WERI-Rb-1 (cell line): ENCODE measurements around the gene ACBD5.
A peak's percentile ranks its signal among the peaks of the same experiment; 100 is the strongest.
"Not testable (repeated sequence)": the region's sequence is repeated elsewhere in the genome, so short reads cannot be mapped to it uniquely, and the experiment has no call there.

Experiments
- DNase-seq: peaks from one replicate; pipeline ENCODE4 v3.0.0-alpha.2; 2020
- H3K27ac ChIP-seq: fragments of 250-450 bp; sonication (Bioruptor Pico); 2 replicates; pipeline ENCODE4 v1.5.1; 2020; ENCODE audit warnings: mild to moderate bottlenecking, moderate library complexity
- H3K27me3 ChIP-seq: fragments of 250-450 bp; sonication (Bioruptor Pico); 2 replicates; pipeline ENCODE4 v1.5.1; 2021; ENCODE audit warnings: mild to moderate bottlenecking, low read depth, moderate library complexity; ENCODE audit not compliant: insufficient read depth, severe bottlenecking
- H3K36me3 ChIP-seq: fragments of 250-450 bp; sonication (Bioruptor Pico); 2 replicates; pipeline ENCODE4 v1.5.1; 2020; ENCODE audit warnings: mild to moderate bottlenecking, moderate library complexity
- H3K4me3 ChIP-seq: 2 replicates; pipeline ENCODE4 v1.5.1; 2011; ENCODE audit warnings: low read depth, mild to moderate bottlenecking, control low read depth, low read length
- H3K9me3 ChIP-seq: fragments of 250-450 bp; sonication (Bioruptor Pico); 2 replicates; pipeline ENCODE4 v1.5.1; 2021; ENCODE audit warnings: mild to moderate bottlenecking, moderate library complexity; ENCODE audit not compliant: severe bottlenecking
- TF ChIP-seq, protein P1 (sequence below): IDR thresholded peaks from 2 replicates; pipeline ENCODE4 v1.5.1; 2011; ENCODE audit warnings: low read depth, mild to moderate bottlenecking, control low read depth, inconsistent platforms, low read length

The ACBD5 gene

DNA sequence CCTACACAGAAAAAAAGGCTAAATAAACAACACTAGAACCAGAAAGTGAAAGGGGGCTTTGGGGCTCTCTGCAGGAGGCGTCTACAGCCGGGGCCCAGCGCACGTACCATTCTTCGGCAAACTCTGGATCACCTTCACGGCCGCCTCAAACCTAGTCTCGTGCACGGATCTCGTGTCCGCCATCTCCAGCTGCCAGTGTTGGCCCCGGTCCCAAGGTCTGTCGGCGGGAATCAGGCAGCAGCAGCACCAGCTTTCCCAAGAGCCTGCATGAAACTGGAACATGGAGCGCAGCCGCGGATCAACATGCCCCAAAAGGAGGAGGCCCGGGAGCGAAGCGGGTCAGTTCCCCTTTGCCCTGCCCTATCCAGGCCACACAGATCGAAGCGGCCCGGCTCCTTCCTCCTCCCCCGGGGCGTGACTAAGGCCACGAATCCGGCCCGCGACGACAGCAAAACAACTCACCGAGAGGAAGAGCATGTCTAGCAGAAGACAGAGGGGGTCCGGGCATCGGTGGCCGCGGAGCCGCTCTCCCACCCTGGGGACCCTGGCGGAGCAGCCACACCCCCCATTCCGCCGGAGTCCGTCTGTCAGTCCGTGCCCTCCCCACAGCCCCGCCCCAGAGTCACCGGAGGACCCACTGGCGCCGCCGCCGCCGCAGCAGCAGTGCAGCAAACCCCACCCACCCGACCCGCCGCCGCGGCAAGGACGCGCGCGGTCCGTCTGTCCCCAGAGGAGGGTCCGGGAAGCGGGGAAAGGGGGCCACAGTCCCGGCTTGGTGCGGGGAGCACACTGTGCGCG, at the start of gene ACBD5:
ACBD5 (minus strand) TSS at position 586 of the 798 bp plus-strand sequence; CDS start at position 477, 109 bp downstream.
- Histone ChIP-seq H3K27ac (peak within 1 kb of the TSS; percentile 77), H3K9me3 (no peaks in the 10 kb centered on the region), H3K27me3 (no peaks in the 10 kb centered on the region), H3K4me3 (peak within 1 kb of the TSS; percentile 80), H3K36me3 (no peaks in the 10 kb centered on the region)
- TF ChIP-seq, protein P1, sequence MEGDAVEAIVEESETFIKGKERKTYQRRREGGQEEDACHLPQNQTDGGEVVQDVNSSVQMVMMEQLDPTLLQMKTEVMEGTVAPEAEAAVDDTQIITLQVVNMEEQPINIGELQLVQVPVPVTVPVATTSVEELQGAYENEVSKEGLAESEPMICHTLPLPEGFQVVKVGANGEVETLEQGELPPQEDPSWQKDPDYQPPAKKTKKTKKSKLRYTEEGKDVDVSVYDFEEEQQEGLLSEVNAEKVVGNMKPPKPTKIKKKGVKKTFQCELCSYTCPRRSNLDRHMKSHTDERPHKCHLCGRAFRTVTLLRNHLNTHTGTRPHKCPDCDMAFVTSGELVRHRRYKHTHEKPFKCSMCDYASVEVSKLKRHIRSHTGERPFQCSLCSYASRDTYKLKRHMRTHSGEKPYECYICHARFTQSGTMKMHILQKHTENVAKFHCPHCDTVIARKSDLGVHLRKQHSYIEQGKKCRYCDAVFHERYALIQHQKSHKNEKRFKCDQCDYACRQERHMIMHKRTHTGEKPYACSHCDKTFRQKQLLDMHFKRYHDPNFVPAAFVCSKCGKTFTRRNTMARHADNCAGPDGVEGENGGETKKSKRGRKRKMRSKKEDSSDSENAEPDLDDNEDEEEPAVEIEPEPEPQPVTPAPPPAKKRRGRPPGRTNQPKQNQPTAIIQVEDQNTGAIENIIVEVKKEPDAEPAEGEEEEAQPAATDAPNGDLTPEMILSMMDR, result no peak
- peak; percentile 62 for DNase-seq

- TF ChIP-seq, protein P1, result 0 out of 2 replicates have a peak, but pooled peaks have one; percentile 2
- no peak overlapping the region for H3K27ac ChIP-seq
Measured at GRCh38 chr10:27285093-27285492, 44.5 kb upstream of the ACBD5 start.

GRCh38 chr10:27276581-27276980, 36.0 kb upstream of the ACBD5 start:
- no peak overlapping the region for H3K4me3 ChIP-seq
- H3K27ac ChIP-seq, result no peak overlapping the region
- TF ChIP-seq, protein P1, result no peak
- no peaks in the 10 kb centered on the region for H3K36me3 ChIP-seq
- H3K9me3 ChIP-seq, result no peaks in the 10 kb centered on the region
- no peaks in the 10 kb centered on the region for H3K27me3 ChIP-seq
- no peak for DNase-seq

More at GRCh38 chr10:27285093-27285492, 44.5 kb upstream of the ACBD5 start:
- DNase-seq, result peak; percentile 6
- Histone ChIP-seq H3K9me3 (no peaks in the 10 kb centered on the region), H3K27me3 (no peaks in the 10 kb centered on the region), H3K4me3 (no peak overlapping the region), H3K36me3 (no peaks in the 10 kb centered on the region)

- not testable (repeated sequence) for H3K9me3 ChIP-seq, DNase-seq, H3K27me3 ChIP-seq, H3K27ac ChIP-seq, H3K4me3 ChIP-seq, H3K36me3 ChIP-seq
Measured at GRCh38 chr10:27266025-27266424, 25.4 kb upstream of the ACBD5 start.

DNA sequence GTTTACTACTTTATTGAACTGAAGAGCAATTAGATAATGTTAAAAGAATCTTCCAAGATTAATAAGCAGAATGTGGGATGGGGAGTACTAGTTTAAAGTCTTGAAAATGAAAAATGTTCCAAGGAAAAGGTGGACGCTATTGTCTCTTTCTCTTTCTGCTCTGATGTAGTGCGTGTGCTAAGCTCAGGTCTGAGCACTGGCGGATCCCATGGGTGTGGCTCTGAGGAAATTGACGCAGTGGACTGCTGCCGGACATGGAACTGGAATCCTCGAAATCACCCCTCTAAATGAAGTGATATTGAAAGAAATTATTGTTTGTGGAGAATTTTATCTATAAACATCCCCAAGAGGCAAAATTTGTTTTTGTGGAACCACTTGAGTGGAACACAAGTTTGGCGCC, 22.2 kb upstream of the ACBD5 start:
- H3K36me3 ChIP-seq, H3K27me3 ChIP-seq, H3K9me3 ChIP-seq: not testable (repeated sequence)

DNA sequence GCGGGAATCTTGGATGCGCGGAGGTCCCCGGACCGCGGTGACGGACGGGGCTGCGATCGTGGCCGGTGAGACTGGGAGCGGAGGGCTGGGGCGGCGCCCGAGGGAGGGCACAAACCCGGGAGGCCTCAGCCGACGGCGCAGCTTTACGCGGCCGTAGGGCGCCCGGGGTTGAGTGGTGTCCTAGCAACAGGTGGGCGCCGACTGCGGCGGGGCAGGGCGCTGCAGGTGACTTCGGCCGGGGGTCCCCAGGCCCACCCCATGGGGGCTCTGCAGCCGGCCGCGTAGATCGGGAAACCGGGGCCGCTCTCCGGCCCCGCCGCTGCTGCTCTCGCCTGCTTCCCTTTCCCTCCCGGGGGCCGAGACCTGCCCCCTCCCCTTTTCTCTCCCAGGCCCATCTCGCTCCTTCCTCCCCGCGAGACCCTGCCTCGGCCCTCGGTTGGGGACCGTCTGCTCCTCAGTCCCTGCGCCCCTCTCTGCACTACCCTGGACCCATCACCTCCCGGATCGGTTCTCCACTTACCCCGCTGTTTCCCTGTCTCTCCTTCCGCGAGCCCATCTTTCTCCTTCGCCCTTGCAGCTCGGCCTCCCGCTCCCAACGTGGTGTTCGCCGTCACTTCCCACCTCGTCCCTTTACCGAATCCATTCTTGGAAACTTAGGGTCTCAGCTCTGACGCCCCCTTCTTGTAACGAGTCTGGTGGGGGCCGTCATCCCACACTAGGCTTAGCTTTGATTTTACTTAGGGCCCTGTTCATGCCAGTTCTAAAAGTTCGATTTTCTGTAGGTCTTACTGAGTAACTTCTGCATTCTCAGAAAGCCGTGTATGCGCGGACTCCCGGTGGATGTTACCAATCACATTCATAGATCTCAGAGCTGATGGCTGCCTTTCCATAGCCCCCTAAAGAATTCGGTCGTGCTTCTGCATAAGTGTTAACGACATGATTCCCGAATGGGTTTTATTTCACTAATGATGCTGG, 18.5 kb upstream of the ACBD5 start:
- no peaks in the 10 kb centered on the region for H3K9me3 ChIP-seq
- H3K4me3 ChIP-seq, result no peak overlapping the region
- DNase-seq, result no peak
- no peaks in the 10 kb centered on the region for H3K27me3 ChIP-seq
- H3K27ac ChIP-seq, result no peak overlapping the region
- H3K36me3 ChIP-seq, result no peaks in the 10 kb centered on the region
- TF ChIP-seq, protein P1, result no peak

More for the DNA sequence above, 22.2 kb upstream of the ACBD5 start:
- not testable (repeated sequence) for H3K4me3 ChIP-seq, H3K27ac ChIP-seq, DNase-seq
